Right lung (tissue), 10 donors: ENCODE data around the gene TRPT1. TPM values are rescaled to one million over a fixed set of nuclear protein-coding genes. Genes with fewer than 3 reads are reported as not detected.

Source experiments
- DNase-seq, 2 donors: peaks; one replicate each; pipeline ENCODE4 v3.0.0-alpha.2; 2013
- long read RNA-seq, 8 donors: transcript quantifications; one replicate each; lab custom pipeline, GENCODE V29; 2026
- polyA plus RNA-seq, 5 donors: library from polyadenylated mRNA; unstranded; fragments of 120-200 nt; gene quantifications; one replicate each; pipeline versions ENCODE4 v1.2.1 to v1.2.3, GENCODE V29; 2013; ENCODE audit warnings: inconsistent platforms in 1 of 5, low replicate concordance in 1 of 5; ENCODE audit not compliant: insufficient read length in 5 of 5, insufficient read depth in 1 of 5

The TRPT1 gene
- 10 to 100 TPM; 23.7 to 39.2 (median 32.1) TPM for polyA plus RNA-seq
- long read RNA-seq, donor 1, transcript TRPT1-203 (7 exons, 865 nt) = minor isoform, 5 of 376 reads
- long read RNA-seq, donor 1, transcript TRPT1-201 (8 exons, 962 nt) = major isoform, 6 of 376 reads
- long read RNA-seq, donor 1, partial matches to known transcripts = 190 of 376 reads
- long read RNA-seq, donor 1, other reads (novel, unspliced or antisense) = 173 of 376 reads
- long read RNA-seq, donor 2, partial matches to known transcripts = 0 of 2 reads
- long read RNA-seq, donor 2, other reads (novel, unspliced or antisense) = 0 of 2 reads
- long read RNA-seq, donor 3, transcript TRPT1-201 (8 exons, 962 nt) = major isoform, 8 of 11 reads
- long read RNA-seq, donor 3, partial matches to known transcripts = 0 of 11 reads
- long read RNA-seq, donor 3, other reads (novel, unspliced or antisense) = 0 of 11 reads
- long read RNA-seq, donor 4, partial matches to known transcripts = 0 of 6 reads
- long read RNA-seq, donor 4, other reads (novel, unspliced or antisense) = 0 of 6 reads
- long read RNA-seq, donor 5, transcript TRPT1-201 (8 exons, 962 nt) = major isoform, 7 of 12 reads
- long read RNA-seq, donor 5, partial matches to known transcripts = 0 of 12 reads
- long read RNA-seq, donor 5, other reads (novel, unspliced or antisense) = 0 of 12 reads
- long read RNA-seq, donor 6, partial matches to known transcripts = 0 of 4 reads
- long read RNA-seq, donor 6, other reads (novel, unspliced or antisense) = 0 of 4 reads
- long read RNA-seq, donor 7, transcript TRPT1-201 (8 exons, 962 nt) = major isoform, 5 of 17 reads
- long read RNA-seq, donor 7, partial matches to known transcripts = 11 of 17 reads
- long read RNA-seq, donor 7, other reads (novel, unspliced or antisense) = 0 of 17 reads
- long read RNA-seq, donor 8, partial matches to known transcripts = 0 of 2 reads
- long read RNA-seq, donor 8, other reads (novel, unspliced or antisense) = 0 of 2 reads

GRCh38 chr11:64225608-64226506 lies at the start of gene TRPT1, which contains the start of gene NUDT22:
TRPT1 (minus strand) TSS chr11:64226186; CDS start chr11:64225860, 326 bp downstream.
NUDT22 (plus strand) TSS chr11:64226274; CDS start chr11:64226653, 379 bp downstream.
- DNase-seq = peak; percentile 83 to 85

DNA sequence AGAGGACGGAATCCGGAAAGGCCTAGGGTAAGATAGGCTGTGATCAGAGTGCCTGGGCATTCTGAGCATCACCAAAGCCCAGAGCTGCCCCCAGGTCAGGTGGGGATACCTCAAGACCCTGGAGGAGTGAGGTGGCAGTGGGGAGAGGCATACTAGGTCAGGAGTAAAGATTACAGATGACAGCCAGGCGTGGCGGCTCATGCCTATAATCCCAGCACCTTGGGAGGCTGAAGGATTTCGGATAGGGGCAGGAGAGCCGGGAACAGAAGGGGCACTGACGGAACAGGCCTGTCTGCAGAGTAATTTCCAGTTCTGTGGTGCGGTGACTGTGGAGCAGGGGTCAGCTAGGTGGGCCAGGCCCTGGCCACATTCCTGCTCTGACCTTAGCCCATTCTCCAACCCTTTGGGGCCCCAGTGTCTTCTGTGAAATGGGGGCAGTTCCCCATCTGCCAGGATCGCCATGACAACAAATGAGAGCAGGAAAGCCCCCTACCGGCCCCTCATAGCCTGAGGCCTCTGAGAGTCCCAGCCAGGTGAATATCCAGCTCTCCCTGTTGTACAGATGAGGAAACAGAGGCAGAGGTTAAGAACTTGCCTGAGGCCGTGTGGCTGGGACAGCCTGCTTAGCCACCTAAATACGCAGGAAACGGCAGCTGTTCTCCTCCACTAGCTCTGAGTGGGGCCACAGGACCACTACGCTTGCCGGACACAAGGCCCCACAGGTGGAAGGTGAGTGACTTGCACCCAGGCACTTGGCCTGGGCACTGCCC lies 49.2 kb upstream of the TRPT1 start:
- DNase-seq = no peak

DNA sequence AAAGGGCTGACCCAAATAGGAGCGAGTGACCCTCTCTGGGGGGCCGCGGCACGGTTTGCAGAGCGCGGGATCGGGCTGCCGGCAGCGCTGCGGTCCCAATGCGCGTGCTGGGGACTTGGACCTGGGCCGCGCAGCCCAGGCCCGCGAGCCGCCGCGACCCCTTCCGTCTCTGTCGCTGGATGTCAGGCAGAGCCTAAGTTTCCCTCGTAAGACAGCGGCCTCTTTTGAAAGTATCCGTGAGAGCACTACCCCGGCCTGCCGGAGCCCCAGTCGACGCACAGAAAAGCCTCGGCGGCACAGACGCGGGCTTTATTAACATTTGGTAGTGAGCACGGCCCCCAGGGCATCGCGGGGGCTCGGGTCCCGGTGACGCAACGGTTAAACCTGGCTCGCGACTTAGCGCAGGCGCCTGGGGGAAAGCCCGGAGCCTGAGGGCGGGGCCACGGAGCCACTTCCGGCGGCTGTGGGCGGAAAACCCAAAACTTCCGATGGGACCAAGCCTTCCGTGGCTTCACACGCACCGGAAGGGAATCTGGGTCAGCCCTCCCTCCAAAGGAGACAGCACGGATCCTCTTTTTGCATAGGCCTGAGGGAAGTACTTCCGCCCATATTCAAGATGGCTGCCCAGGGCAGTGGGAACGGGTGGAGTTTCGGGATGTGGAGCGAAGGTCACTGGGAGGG lies 43.7 kb upstream of the TRPT1 start:
- DNase-seq = peak; percentile 99

DNA sequence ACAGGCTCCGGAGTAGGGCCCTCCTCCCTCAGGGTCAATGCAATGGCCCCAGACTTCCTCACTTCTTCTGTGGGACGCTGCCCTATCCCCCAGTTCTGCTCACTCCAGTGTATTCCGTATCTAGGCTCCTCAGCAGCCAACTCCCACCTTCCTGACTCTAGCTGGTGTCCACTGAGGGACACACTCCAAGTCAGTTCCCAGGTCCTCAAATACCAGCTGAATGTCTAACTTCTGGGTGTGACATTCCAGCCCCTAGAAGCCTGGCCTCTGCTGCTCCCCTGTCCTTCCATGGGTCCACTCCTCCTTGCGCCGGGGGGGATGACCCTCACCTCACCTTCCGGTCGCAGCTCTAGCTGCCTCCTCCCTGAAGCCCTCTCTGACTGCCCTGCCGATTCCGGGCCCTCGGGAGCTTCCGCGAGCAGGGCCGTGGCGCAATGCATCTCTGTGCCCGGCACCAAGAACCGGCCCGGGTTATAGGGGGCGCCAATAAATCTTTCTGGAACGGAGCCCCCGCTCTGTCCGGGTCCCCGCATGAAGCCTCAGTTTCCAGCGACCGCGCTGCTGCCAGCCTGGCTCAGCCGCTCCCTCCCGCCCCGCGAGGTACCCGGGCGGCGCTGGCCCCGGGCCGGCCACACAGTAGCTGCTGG lies 43.0 kb upstream of the TRPT1 start:
- no peak for DNase-seq

GRCh38 chr11:64268025-64268892 lies 42.3 kb upstream of the TRPT1 start:
- peak; percentile 45 to 55 for DNase-seq

DNA sequence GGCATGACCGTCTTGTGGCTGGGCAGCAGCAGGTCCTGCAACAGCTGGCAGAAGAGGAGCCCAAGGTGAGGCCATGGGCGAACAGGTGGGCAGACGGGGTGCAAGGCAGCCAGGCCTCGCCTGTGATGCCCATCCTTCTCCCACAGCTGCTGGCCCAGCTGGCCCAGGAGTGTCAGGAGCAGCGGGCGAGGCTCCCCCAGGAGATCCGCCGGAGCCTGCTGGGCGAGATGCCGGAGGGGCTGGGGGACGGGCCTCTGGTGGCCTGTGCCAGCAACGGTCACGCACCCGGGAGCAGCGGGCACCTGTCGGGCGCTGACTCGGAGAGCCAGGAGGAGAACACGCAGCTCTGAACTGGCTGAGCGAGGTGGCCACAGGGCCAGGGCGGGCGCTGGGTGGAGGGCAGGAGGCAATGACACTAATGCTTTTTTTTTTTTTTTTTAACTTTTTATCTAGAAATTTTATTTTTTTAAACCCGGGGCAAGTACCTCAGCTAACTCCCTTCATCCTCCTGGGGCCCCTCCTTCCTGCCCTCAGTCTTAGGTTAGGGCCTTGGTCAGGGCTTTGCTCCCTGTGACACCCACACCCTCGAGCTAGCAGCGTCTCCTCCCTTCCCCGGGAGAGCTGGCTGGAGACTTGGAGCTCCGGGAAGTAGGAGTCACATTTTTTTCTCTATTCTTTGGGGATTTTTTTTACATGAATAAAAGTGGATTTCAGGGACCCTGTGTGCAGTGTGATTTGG lies 41.4 kb upstream of the TRPT1 start:
- no peak for DNase-seq

- DNase-seq = no peak
Observed at GRCh38 chr11:64266339-64266738, 40.4 kb upstream of the TRPT1 start.

DNA sequence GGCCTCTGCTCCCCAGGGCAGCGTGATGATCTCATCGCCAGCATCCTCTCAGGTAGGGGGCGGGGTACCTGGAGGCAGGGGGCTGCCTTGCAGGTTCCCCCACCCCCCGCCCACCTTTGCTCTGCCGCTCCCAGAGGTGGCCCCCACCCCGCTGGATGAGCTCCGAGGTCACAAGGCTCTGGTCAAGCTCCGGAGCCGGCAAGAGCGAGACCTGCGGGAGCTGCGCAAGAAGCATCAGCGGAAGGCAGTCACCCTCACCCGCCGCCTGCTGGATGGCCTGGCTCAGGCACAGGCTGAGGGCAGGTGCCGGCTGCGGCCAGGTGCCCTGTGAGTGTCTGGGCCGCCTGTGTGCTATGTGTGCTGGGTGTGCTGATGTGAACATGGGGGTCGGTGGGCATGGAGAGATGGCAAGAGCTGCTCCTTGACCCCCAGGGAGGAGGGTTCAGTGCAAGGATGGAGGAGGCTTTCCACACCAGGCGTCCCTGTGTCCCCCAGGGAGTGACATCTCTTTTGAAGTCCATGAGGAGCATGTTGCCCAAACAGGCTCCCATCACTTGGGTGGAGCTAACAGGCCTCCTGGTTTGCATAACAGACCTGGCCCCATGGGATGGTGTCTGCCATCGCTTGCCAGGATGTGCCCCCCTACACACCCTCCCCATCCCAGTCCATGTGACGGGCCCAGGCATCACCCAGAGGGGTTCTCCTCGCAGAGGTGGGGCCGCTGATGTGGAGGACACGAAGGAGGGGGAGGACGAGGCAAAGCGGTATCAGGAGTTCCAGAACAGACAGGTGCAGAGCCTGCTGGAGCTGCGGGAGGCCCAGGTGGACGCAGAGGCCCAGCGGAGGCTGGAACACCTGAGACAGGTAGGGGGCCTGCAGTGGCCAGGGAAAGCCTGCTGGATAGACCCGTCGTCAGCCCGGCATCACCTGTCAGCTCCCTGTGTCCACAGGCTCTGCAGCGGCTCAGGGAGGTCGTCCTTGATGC lies 39.5 kb upstream of the TRPT1 start:
- no peak for DNase-seq

- no peak for DNase-seq
Observed at GRCh38 chr11:64264371-64264852, 38.4 kb upstream of the TRPT1 start.

DNA sequence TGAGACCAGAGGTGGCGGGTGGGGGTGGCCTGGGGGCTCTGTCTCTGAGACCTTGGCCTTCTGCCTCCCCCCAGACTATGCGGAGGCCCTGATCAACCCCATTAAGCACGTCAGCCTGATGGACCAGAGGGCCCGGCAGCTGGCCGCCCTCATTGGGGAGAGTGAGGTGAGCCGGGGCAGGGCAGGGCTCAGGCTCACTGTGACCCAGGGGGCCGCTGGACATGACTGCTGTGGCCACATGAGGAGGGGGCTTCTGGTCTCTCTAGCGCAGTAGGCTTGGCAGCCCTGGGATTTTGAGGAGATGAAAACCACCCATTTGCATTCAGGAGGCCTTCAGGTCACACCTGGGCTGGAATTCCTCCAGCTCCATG lies 37.9 kb upstream of the TRPT1 start:
- no peak for DNase-seq

- DNase-seq = no peak
Observed at GRCh38 chr11:64263021-64263946, 37.3 kb upstream of the TRPT1 start.

GRCh38 chr11:64262271-64263002 lies 36.5 kb upstream of the TRPT1 start:
- no peak for DNase-seq

- no peak for DNase-seq
Observed at GRCh38 chr11:64261556-64262080, 35.6 kb upstream of the TRPT1 start.

GRCh38 chr11:64260147-64260708 lies 34.2 kb upstream of the TRPT1 start:
- DNase-seq = no peak
